Esophagus squamous epithelium (tissue), 4 donors: ENCODE data around the gene GPX2.

Experiments used
- CTCF ChIP-seq, 6 experiments: fragments of 450-650 bp in 4 of 6; fragments of 200-600 bp in 2 of 6; sonication (generic) in 2 of 6; IDR thresholded peaks; one replicate each; pipeline ENCODE4 v1.5.1; 2016 to 2019; ENCODE audit warnings: antibody characterized with exemption in 6 of 6, mild to moderate bottlenecking in 4 of 6, moderate library complexity in 4 of 6
- POLR2A ChIP-seq, 4 donors: fragments of 450-650 bp; IDR thresholded peaks; one replicate each; pipeline ENCODE4 v1.6.1; 2017; ENCODE audit warnings: antibody characterized with exemption in 4 of 4, mild to moderate bottlenecking in 4 of 4, moderate library complexity in 3 of 4

- TF ChIP-seq POLR2A (IDR thresholded peaks at IDR 0.05) (no peak), CTCF (IDR thresholded peaks at IDR 0.05) (peak in 1 of 6 experiments; percentile 45)
Measured at GRCh38 chr14:64960762-64961276, 18.3 kb upstream of the GPX2 start.
